ENCODE data around the gene ANXA3.

DNA sequence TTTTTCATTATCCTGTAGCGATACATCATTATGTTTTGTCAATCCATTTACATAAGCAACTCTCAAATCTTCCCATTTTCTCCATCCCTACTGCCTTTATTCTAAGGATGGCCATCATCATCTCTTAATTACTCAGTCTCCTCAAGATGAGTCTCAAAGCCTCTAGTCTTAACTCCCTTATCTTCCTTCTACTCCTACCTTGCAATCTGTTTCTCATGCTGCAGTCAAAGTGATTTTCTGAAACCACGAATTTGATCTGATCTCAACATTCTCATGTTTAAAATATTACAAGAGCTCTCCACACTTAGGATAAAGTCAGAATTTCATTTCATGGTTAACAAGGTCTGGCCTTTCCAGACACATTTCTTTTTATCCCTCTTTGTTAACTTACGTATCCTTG lies 51.8 kb downstream of the ANXA3 start:
- TF ChIP-seq, protein P1, sequence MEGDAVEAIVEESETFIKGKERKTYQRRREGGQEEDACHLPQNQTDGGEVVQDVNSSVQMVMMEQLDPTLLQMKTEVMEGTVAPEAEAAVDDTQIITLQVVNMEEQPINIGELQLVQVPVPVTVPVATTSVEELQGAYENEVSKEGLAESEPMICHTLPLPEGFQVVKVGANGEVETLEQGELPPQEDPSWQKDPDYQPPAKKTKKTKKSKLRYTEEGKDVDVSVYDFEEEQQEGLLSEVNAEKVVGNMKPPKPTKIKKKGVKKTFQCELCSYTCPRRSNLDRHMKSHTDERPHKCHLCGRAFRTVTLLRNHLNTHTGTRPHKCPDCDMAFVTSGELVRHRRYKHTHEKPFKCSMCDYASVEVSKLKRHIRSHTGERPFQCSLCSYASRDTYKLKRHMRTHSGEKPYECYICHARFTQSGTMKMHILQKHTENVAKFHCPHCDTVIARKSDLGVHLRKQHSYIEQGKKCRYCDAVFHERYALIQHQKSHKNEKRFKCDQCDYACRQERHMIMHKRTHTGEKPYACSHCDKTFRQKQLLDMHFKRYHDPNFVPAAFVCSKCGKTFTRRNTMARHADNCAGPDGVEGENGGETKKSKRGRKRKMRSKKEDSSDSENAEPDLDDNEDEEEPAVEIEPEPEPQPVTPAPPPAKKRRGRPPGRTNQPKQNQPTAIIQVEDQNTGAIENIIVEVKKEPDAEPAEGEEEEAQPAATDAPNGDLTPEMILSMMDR (IDR thresholded peaks at IDR 0.05): no peak
- TF ChIP-seq EP300 (IDR thresholded peaks at IDR 0.05): no peak
- TF ChIP-seq POLR2AphosphoS5 (IDR thresholded peaks at IDR 0.05): no peak
- no peak for TF ChIP-seq POLR2A (IDR thresholded peaks at IDR 0.05; ENCODE audit: low read depth)

Measured in esophagus muscularis mucosa (tissue), 4 donors.